ENCODE results near the gene GALNTL6. TPM values are rescaled to one million over a fixed set of nuclear protein-coding genes. Genes with fewer than 3 reads are reported as not detected.

GALNTL6 gene
- total and polyA plus RNA-seq, 4 donors = 0.08 to 0.09 (median 0.09) TPM; not detected in 1

- no peaks in the 10 kb centered on the region for H3K9me3 ChIP-seq (ENCODE audit: control insufficient read depth in 4 of 4, insufficient read depth in 3 of 4, low read length in 3 of 4)
- no peak overlapping the region for H3K9ac ChIP-seq (ENCODE audit: insufficient read depth in 1 of 2, low read length in 2 of 2)
- H3K36me3 ChIP-seq (ENCODE audit: control insufficient read depth in 4 of 4, insufficient read depth in 4 of 4, low read length in 4 of 4) = no peaks in the 10 kb centered on the region
- no peak for DNase-seq
- no peaks in the 10 kb centered on the region for H3K27me3 ChIP-seq (ENCODE audit: control insufficient read depth in 3 of 3, insufficient read depth in 3 of 3, low read length in 2 of 3)
- H3K4me3 ChIP-seq = no peak overlapping the region
- ATAC-seq (ENCODE audit: insufficient read depth, low FRiP score) = no peak
- H3K27ac ChIP-seq (ENCODE audit: low read depth in 1 of 2, low read length in 1 of 2) = no peak overlapping the region
- H3K4me1 ChIP-seq (ENCODE audit: control insufficient read depth in 5 of 5, insufficient read depth in 5 of 5, low read length in 5 of 5) = no peaks in the 10 kb centered on the region
- no peak for TF ChIP-seq CTCF (IDR thresholded peaks at IDR 0.05; ENCODE audit: control extremely low read depth, extremely low read depth)
Observed at GRCh38 chr4:171851295-171851694, 38.1 kb downstream of the GALNTL6 start.

GRCh38 chr4:171857302-171858012 is 44.3 kb downstream of the GALNTL6 start:
- DNase-seq (no peak), ATAC-seq (ENCODE audit: insufficient read depth, low FRiP score) (no peak)
- Histone ChIP-seq H3K4me1 (ENCODE audit: control insufficient read depth in 5 of 5, insufficient read depth in 5 of 5, low read length in 5 of 5) (no peaks in the 10 kb centered on the region), H3K36me3 (ENCODE audit: control insufficient read depth in 4 of 4, insufficient read depth in 4 of 4, low read length in 4 of 4) (no peaks in the 10 kb centered on the region), H3K27me3 (ENCODE audit: control insufficient read depth in 3 of 3, insufficient read depth in 3 of 3, low read length in 2 of 3) (no peaks in the 10 kb centered on the region), H3K4me3 (no peak overlapping the region), H3K9me3 (ENCODE audit: control insufficient read depth in 4 of 4, insufficient read depth in 3 of 4, low read length in 3 of 4) (no peaks in the 10 kb centered on the region), H3K27ac (ENCODE audit: low read depth in 1 of 2, low read length in 1 of 2) (no peak overlapping the region), H3K9ac (ENCODE audit: insufficient read depth in 1 of 2, low read length in 2 of 2) (no peak overlapping the region)
- WGBS, 2 donors = 77 to 90% methylated on average over 3 of the region's 3 CpGs
- no peak for TF ChIP-seq CTCF (IDR thresholded peaks at IDR 0.05; ENCODE audit: control extremely low read depth, extremely low read depth)

- ATAC-seq (ENCODE audit: insufficient read depth, low FRiP score) (no peak), DNase-seq (no peak)
- Histone ChIP-seq H3K9me3 (ENCODE audit: control insufficient read depth in 4 of 4, insufficient read depth in 3 of 4, low read length in 3 of 4) (no peaks in the 10 kb centered on the region), H3K9ac (ENCODE audit: insufficient read depth in 1 of 2, low read length in 2 of 2) (no peak overlapping the region), H3K4me1 (ENCODE audit: control insufficient read depth in 5 of 5, insufficient read depth in 5 of 5, low read length in 5 of 5) (no peaks in the 10 kb centered on the region), H3K36me3 (ENCODE audit: control insufficient read depth in 4 of 4, insufficient read depth in 4 of 4, low read length in 4 of 4) (no peaks in the 10 kb centered on the region), H3K27me3 (ENCODE audit: control insufficient read depth in 3 of 3, insufficient read depth in 3 of 3, low read length in 2 of 3) (no peaks in the 10 kb centered on the region), H3K4me3 (no peak overlapping the region), H3K27ac (ENCODE audit: low read depth in 1 of 2, low read length in 1 of 2) (no peak overlapping the region)
- WGBS, 2 donors = 75 to 80% methylated on average over 3 of the region's 3 CpGs
- TF ChIP-seq CTCF (IDR thresholded peaks at IDR 0.05; ENCODE audit: control extremely low read depth, extremely low read depth) = no peak
Observed at GRCh38 chr4:171875291-171875690, 62.1 kb downstream of the GALNTL6 start.

GRCh38 chr4:171876636-171877035 is 63.4 kb downstream of the GALNTL6 start:
- H3K4me3 ChIP-seq = no peak overlapping the region
- H3K4me1 ChIP-seq (ENCODE audit: control insufficient read depth in 5 of 5, insufficient read depth in 5 of 5, low read length in 5 of 5) = no peaks in the 10 kb centered on the region
- no peak for TF ChIP-seq CTCF (IDR thresholded peaks at IDR 0.05; ENCODE audit: control extremely low read depth, extremely low read depth)
- H3K36me3 ChIP-seq (ENCODE audit: control insufficient read depth in 4 of 4, insufficient read depth in 4 of 4, low read length in 4 of 4) = no peaks in the 10 kb centered on the region
- DNase-seq = no peak
- H3K27ac ChIP-seq (ENCODE audit: low read depth in 1 of 2, low read length in 1 of 2) = no peak overlapping the region
- WGBS, 2 donors = 84 to 86% methylated on average over 4 of the region's 4 CpGs
- no peaks in the 10 kb centered on the region for H3K9me3 ChIP-seq (ENCODE audit: control insufficient read depth in 4 of 4, insufficient read depth in 3 of 4, low read length in 3 of 4)
- no peaks in the 10 kb centered on the region for H3K27me3 ChIP-seq (ENCODE audit: control insufficient read depth in 3 of 3, insufficient read depth in 3 of 3, low read length in 2 of 3)
- no peak overlapping the region for H3K9ac ChIP-seq (ENCODE audit: insufficient read depth in 1 of 2, low read length in 2 of 2)
- no peak for ATAC-seq (ENCODE audit: insufficient read depth, low FRiP score)
